Forelimb muscle (tissue), 1 donor: ENCODE results near the gene RPL13. TPM values are rescaled to one million over a fixed set of nuclear protein-coding genes. Genes with fewer than 3 reads are reported as not detected.

Source experiments
- polyA plus RNA-seq: library from polyadenylated mRNA; unstranded; fragments of 120-200 nt; gene quantifications from one replicate; pipeline ENCODE4 v1.2.1, GENCODE V29; 2013; ENCODE audit not compliant: insufficient read length

The RPL13 gene
- polyA plus RNA-seq, 1 donor, result 4,240 TPM

Other genes starting within 250 kb of the RPL13 start
- 55.7 TPM for gene ANKRD11, start 70.1 kb upstream of the RPL13 start, polyA plus RNA-seq
- gene SPG7, start 52.3 kb upstream of the RPL13 start, polyA plus RNA-seq, result 67.1 TPM
- gene CPNE7, start 15.1 kb downstream of the RPL13 start, polyA plus RNA-seq, result 0.43 TPM
- 0.72 TPM for gene DPEP1, start 53.0 kb downstream of the RPL13 start, polyA plus RNA-seq
- gene CHMP1A, start 97.0 kb downstream of the RPL13 start, polyA plus RNA-seq, result 56.7 TPM
- 4.3 TPM for gene SPATA33, start 97.2 kb downstream of the RPL13 start, polyA plus RNA-seq
- 50.4 TPM for gene CDK10, start 126.0 kb downstream of the RPL13 start, polyA plus RNA-seq
- 1.9 TPM for gene SPATA2L, start 141.0 kb downstream of the RPL13 start, polyA plus RNA-seq
- 10.8 TPM for gene VPS9D1, start 160.2 kb downstream of the RPL13 start, polyA plus RNA-seq
- 22.1 TPM for gene ZNF276, start 160.9 kb downstream of the RPL13 start, polyA plus RNA-seq